DND-41 (cell line): Measurements from ENCODE around the gene C5AR1.

Source experiments
- ATAC-seq: fragments of 200-7000 bp; cut with Tn5 transposase; 3 replicates; pipeline ENCODE4 v1.9.1; 2021; ENCODE audit warnings: low read depth; ENCODE audit not compliant: insufficient read depth
- DNase-seq: peaks from one replicate; pipeline ENCODE4 v3.0.0-alpha.2; 2020
- H2AFZ ChIP-seq: 2 replicates; pipeline ENCODE4 v1.6.0; 2012; ENCODE audit warnings: low read depth, low read length
- H3K27ac ChIP-seq: 2 replicates; pipeline ENCODE4 v1.5.1; 2012; ENCODE audit warnings: low read length, inconsistent platforms
- H3K27me3 ChIP-seq: fragments of 200-600 bp; sonication (generic); 2 replicates; pipeline ENCODE4 v1.6.0; 2012; ENCODE audit warnings: low read length, mild to moderate bottlenecking, inconsistent platforms; ENCODE audit not compliant: insufficient read depth, poor library complexity
- H3K36me3 ChIP-seq: 2 replicates; pipeline ENCODE4 v1.5.1; 2012; ENCODE audit warnings: low read length, inconsistent platforms; ENCODE audit not compliant: insufficient read depth
- H3K4me1 ChIP-seq: 2 replicates; pipeline ENCODE4 v1.5.1; 2012; ENCODE audit warnings: mild to moderate bottlenecking, low read length; ENCODE audit not compliant: insufficient read depth
- H3K4me2 ChIP-seq: 2 replicates; pipeline ENCODE4 v1.6.0; 2012; ENCODE audit warnings: mild to moderate bottlenecking, moderate library complexity, low read length, inconsistent platforms; ENCODE audit not compliant: insufficient read depth
- H3K4me3 ChIP-seq, 2 experiments: fragments of 200-600 bp in 1 of 2; shearing (Covaris generic) in 1 of 2; 2 replicates each; pipeline ENCODE4 v1.5.1; 2012 to 2016; ENCODE audit warnings: inconsistent platforms in 2 of 2, low read length in 2 of 2, mild to moderate bottlenecking in 2 of 2, low read depth in 1 of 2, moderate library complexity in 1 of 2
- H3K79me2 ChIP-seq: 2 replicates; pipeline ENCODE4 v1.6.0; 2012; ENCODE audit warnings: low read length, inconsistent platforms; ENCODE audit not compliant: insufficient read depth
- H3K9ac ChIP-seq: 2 replicates; pipeline ENCODE4 v1.6.0; 2012; ENCODE audit warnings: low read depth, mild to moderate bottlenecking, inconsistent platforms, low read length, moderate library complexity
- H3K9me3 ChIP-seq: 2 replicates; pipeline ENCODE4 v1.5.1; 2012; ENCODE audit warnings: low read length, moderate library complexity, mild to moderate bottlenecking, inconsistent platforms; ENCODE audit not compliant: insufficient read depth, severe bottlenecking
- H4K20me1 ChIP-seq: 2 replicates; pipeline ENCODE4 v1.6.0; 2012; ENCODE audit warnings: low read length; ENCODE audit not compliant: insufficient read depth
- EZH2 ChIP-seq: IDR thresholded peaks from 3 replicates; pipeline ENCODE4 v1.6.1; 2012; ENCODE audit warnings: borderline replicate concordance, low read depth, mild to moderate bottlenecking, moderate library complexity, low read length, inconsistent platforms; ENCODE audit not compliant: severe bottlenecking
- TF ChIP-seq, protein P1 (sequence below): IDR thresholded peaks from 2 replicates; pipeline ENCODE4 v1.5.1; 2012; ENCODE audit warnings: borderline replicate concordance, low read length, moderate library complexity, mild to moderate bottlenecking; ENCODE audit not compliant: poor library complexity, severe bottlenecking; ENCODE audit errors: extremely low read depth

Gene C5AR1

DNA sequence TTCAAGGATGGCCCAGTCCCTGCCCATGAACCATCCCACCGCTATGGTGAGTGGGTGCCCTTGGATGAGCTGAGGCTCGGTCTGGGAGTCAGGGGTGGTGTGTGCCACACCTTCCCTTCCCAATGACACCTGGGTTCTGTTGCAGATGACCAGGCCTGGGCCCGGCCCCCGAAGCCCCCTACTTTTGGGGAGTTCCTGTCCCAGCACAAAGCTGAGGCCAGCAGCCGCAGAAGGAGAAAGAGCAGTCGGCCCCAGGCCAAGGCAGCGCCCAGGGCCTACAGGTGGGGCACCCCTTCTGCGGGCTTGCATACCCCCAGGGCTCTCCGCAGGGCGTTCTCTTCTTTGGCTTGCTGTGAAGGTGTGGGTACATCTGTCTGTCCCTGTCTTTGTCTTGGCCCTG, 39.3 kb upstream of the C5AR1 start:
- Histone ChIP-seq H3K27ac (no peak overlapping the region), H3K4me3 (no peak overlapping the region), H3K36me3 (peaks cover 23% of the 10 kb centered on the region), H3K4me1 (peaks cover 22% of the 10 kb centered on the region), H3K79me2 (peaks cover under 1% of the 10 kb centered on the region; the same call in 1 of the 2 replicates), H3K9me3 (no peaks in the 10 kb centered on the region), H3K27me3 (no peaks in the 10 kb centered on the region), H3K4me2 (no peak overlapping the region), H4K20me1 (peaks cover 6% of the 10 kb centered on the region; the same call in 1 of the 2 replicates), H3K9ac (no peak overlapping the region), H2AFZ (no peak overlapping the region)
- TF ChIP-seq, protein P1, sequence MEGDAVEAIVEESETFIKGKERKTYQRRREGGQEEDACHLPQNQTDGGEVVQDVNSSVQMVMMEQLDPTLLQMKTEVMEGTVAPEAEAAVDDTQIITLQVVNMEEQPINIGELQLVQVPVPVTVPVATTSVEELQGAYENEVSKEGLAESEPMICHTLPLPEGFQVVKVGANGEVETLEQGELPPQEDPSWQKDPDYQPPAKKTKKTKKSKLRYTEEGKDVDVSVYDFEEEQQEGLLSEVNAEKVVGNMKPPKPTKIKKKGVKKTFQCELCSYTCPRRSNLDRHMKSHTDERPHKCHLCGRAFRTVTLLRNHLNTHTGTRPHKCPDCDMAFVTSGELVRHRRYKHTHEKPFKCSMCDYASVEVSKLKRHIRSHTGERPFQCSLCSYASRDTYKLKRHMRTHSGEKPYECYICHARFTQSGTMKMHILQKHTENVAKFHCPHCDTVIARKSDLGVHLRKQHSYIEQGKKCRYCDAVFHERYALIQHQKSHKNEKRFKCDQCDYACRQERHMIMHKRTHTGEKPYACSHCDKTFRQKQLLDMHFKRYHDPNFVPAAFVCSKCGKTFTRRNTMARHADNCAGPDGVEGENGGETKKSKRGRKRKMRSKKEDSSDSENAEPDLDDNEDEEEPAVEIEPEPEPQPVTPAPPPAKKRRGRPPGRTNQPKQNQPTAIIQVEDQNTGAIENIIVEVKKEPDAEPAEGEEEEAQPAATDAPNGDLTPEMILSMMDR, result no peak
- TF ChIP-seq EZH2, result no peak
- DNase-seq, result no peak
- no peak for ATAC-seq

GRCh38 chr19:47271949-47272348, 37.7 kb upstream of the C5AR1 start:
- H4K20me1 ChIP-seq, result peaks cover 15% of the 10 kb centered on the region
- H2AFZ ChIP-seq, result no peak overlapping the region
- peaks cover 25% of the 10 kb centered on the region for H3K4me1 ChIP-seq
- H3K4me2 ChIP-seq, result peak overlapping the region; percentile 15; the same call in 1 of the 2 replicates
- H3K4me3 ChIP-seq, result no peak overlapping the region
- peaks cover 3% of the 10 kb centered on the region; the same call in 1 of the 2 replicates for H3K79me2 ChIP-seq
- no peak overlapping the region for H3K9ac ChIP-seq
- no peaks in the 10 kb centered on the region for H3K9me3 ChIP-seq
- H3K27ac ChIP-seq, result no peak overlapping the region
- DNase-seq (no peak), ATAC-seq (no peak)
- TF ChIP-seq EZH2, result no peak
- TF ChIP-seq, protein P1, result no peak
- H3K36me3 ChIP-seq, result peaks cover 17% of the 10 kb centered on the region
- H3K27me3 ChIP-seq, result no peaks in the 10 kb centered on the region

GRCh38 chr19:47272448-47273312, 37.0 kb upstream of the C5AR1 start:
- Histone ChIP-seq H3K9ac (peak overlapping the region; percentile 91), H3K9me3 (no peaks in the 10 kb centered on the region), H4K20me1 (peaks cover 15% of the 10 kb centered on the region), H3K4me3 (peak overlapping the region; percentile 53 to 78; a peak in 3 of 4 replicates), H3K36me3 (peaks cover 12% of the 10 kb centered on the region; the same call in 1 of the 2 replicates), H3K4me2 (peak overlapping the region; percentile 89), H3K27me3 (no peaks in the 10 kb centered on the region), H3K79me2 (peaks cover 3% of the 10 kb centered on the region; the same call in 1 of the 2 replicates), H2AFZ (peak overlapping the region; percentile 86), H3K27ac (peak overlapping the region; percentile 98), H3K4me1 (peaks cover 25% of the 10 kb centered on the region)
- TF ChIP-seq, protein P1, result no peak
- no peak for TF ChIP-seq EZH2
- DNase-seq (no peak), ATAC-seq (no peak)
